Measurements from ENCODE around the gene RPTOR.

Gene RPTOR

DNA sequence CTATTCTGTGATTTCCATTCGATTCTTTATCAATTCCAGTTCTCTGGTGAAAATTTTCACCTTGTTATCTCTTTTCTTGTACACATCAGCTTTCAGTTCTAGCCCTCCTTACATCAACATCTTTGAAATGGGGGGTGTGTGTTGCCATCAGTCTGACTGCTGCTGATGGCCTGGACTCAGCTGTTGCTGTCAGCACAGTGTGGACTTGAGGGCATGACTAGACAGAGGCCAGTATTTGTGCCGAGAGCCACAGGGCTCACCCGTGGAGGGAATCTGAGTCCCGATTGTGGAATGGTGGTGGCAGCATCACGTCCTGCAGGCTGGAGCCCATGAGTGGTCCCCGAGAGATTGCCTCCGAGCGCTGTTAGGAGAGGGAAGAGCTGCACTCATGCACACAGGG, 114.2 kb downstream of the RPTOR start:
- no peak overlapping the region for H3K4me3 ChIP-seq (ENCODE audit: low read depth, low read length)
- in situ Hi-C loops (cut with HindIII; ENCODE audit: low sequenced_read_pairs) = no loop called here
- DNase-seq (ENCODE audit: low read depth) = no peak
- TF ChIP-seq, protein P1, sequence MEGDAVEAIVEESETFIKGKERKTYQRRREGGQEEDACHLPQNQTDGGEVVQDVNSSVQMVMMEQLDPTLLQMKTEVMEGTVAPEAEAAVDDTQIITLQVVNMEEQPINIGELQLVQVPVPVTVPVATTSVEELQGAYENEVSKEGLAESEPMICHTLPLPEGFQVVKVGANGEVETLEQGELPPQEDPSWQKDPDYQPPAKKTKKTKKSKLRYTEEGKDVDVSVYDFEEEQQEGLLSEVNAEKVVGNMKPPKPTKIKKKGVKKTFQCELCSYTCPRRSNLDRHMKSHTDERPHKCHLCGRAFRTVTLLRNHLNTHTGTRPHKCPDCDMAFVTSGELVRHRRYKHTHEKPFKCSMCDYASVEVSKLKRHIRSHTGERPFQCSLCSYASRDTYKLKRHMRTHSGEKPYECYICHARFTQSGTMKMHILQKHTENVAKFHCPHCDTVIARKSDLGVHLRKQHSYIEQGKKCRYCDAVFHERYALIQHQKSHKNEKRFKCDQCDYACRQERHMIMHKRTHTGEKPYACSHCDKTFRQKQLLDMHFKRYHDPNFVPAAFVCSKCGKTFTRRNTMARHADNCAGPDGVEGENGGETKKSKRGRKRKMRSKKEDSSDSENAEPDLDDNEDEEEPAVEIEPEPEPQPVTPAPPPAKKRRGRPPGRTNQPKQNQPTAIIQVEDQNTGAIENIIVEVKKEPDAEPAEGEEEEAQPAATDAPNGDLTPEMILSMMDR (IDR thresholded peaks at IDR 0.05; ENCODE audit: low read depth, low read length, missing control alignments) = no peak

GRCh38 chr17:80659651-80660050, 115.0 kb downstream of the RPTOR start:
- TF ChIP-seq, protein P1 (IDR thresholded peaks at IDR 0.05; ENCODE audit: low read depth, low read length, missing control alignments) = no peak
- H3K4me3 ChIP-seq (ENCODE audit: low read depth, low read length) = no peak overlapping the region
- in situ Hi-C loops (cut with HindIII; ENCODE audit: low sequenced_read_pairs) = no loop called here
- DNase-seq (ENCODE audit: low read depth) = no peak

- TF ChIP-seq, protein P1 (IDR thresholded peaks at IDR 0.05; ENCODE audit: low read depth, low read length, missing control alignments) = no peak
- no peak for DNase-seq (ENCODE audit: low read depth)
- in situ Hi-C loops (cut with HindIII; ENCODE audit: low sequenced_read_pairs) = no loop called here
- H3K4me3 ChIP-seq (ENCODE audit: low read depth, low read length) = no peak overlapping the region
Measured at GRCh38 chr17:80660527-80661198, 116.0 kb downstream of the RPTOR start.

- no peak for DNase-seq (ENCODE audit: low read depth)
- in situ Hi-C loops (cut with HindIII; ENCODE audit: low sequenced_read_pairs) = no loop called here
- TF ChIP-seq, protein P1 (IDR thresholded peaks at IDR 0.05; ENCODE audit: low read depth, low read length, missing control alignments) = no peak
- no peak overlapping the region for H3K4me3 ChIP-seq (ENCODE audit: low read depth, low read length)
Measured at GRCh38 chr17:80662557-80662956, 117.9 kb downstream of the RPTOR start.

- in situ Hi-C loops (cut with HindIII; ENCODE audit: low sequenced_read_pairs) = no loop called here
- TF ChIP-seq, protein P1 (IDR thresholded peaks at IDR 0.05; ENCODE audit: low read depth, low read length, missing control alignments) = no peak
- DNase-seq (ENCODE audit: low read depth) = no peak
- no peak overlapping the region for H3K4me3 ChIP-seq (ENCODE audit: low read depth, low read length)
Measured at GRCh38 chr17:80663781-80664206, 119.2 kb downstream of the RPTOR start.

GRCh38 chr17:80664217-80664790, 119.7 kb downstream of the RPTOR start:
- TF ChIP-seq, protein P1 (IDR thresholded peaks at IDR 0.05; ENCODE audit: low read depth, low read length, missing control alignments) = no peak
- in situ Hi-C loops (cut with HindIII; ENCODE audit: low sequenced_read_pairs) = no loop called here
- DNase-seq (ENCODE audit: low read depth) = no peak
- H3K4me3 ChIP-seq (ENCODE audit: low read depth, low read length) = no peak overlapping the region
